HepG2 (cell line): ENCODE data around the gene OR8B4.

Experiments
- ADNP ChIP-seq: sonication (generic); formaldehyde crosslinking; IDR thresholded peaks from 2 replicates; pipeline ENCODE4 v1.4.0; 2020; ENCODE audit warnings: missing genetic modification reagents
- ATF1 ChIP-seq: IDR thresholded peaks from 2 replicates; pipeline ENCODE4 v1.6.1; 2016; ENCODE audit warnings: mild to moderate bottlenecking, control low read depth
- EED ChIP-seq: sonication (generic); formaldehyde crosslinking; IDR thresholded peaks from 2 replicates; pipeline ENCODE4 v1.5.0; 2020; ENCODE audit warnings: mild to moderate bottlenecking, missing genetic modification reagents
- FUBP1 ChIP-seq: sonication (generic); formaldehyde crosslinking; IDR thresholded peaks from 2 replicates; pipeline ENCODE4 v1.5.1; 2020; ENCODE audit warnings: missing genetic modification reagents, mild to moderate bottlenecking, borderline replicate concordance
- GABPB1 ChIP-seq: IDR thresholded peaks from 2 replicates; pipeline ENCODE4 v1.6.1; 2016; ENCODE audit warnings: mild to moderate bottlenecking, missing genetic modification reagents, moderate library complexity, missing compliant biosample characterization
- GTF3A ChIP-seq: sonication (generic); formaldehyde crosslinking; conservative IDR thresholded peaks from 2 replicates; pipeline ENCODE4 v1.4.0; 2020; ENCODE audit warnings: mild to moderate bottlenecking, missing genetic modification reagents
- PLSCR1 ChIP-seq: sonication (generic); formaldehyde crosslinking; IDR thresholded peaks from 2 replicates; pipeline ENCODE4 v1.5.0; 2020; ENCODE audit warnings: missing genetic modification reagents, mild to moderate bottlenecking, borderline replicate concordance
- RAD21 ChIP-seq: fragments of 450-650 bp; formaldehyde crosslinking; IDR thresholded peaks from 2 replicates; pipeline ENCODE4 v1.5.0; 2020; ENCODE audit warnings: mild to moderate bottlenecking
- TAF1 ChIP-seq: sonication (generic); formaldehyde crosslinking; IDR thresholded peaks from 2 replicates; pipeline ENCODE4 v1.4.0; 2020; ENCODE audit warnings: missing genetic modification reagents
- TCF12 ChIP-seq, 2 experiments: fragments of 450-650 bp in 1 of 2; sonication (generic) in 1 of 2; formaldehyde crosslinking in 1 of 2; IDR thresholded peaks; 2 replicates each; pipeline versions ENCODE4 v1.6.1 to v1.8.0; 2017 to 2022; ENCODE audit warnings: antibody characterized with exemption in 1 of 2, mild to moderate bottlenecking in 1 of 2, missing genetic modification reagents in 1 of 2, moderate library complexity in 1 of 2
- ZEB1 ChIP-seq: IDR thresholded peaks from 2 replicates; pipeline ENCODE4 v1.6.1; 2012; ENCODE audit warnings: mild to moderate bottlenecking, low read depth, inconsistent platforms; ENCODE audit not compliant: insufficient replicate concordance
- ZNF577 ChIP-seq: sonication (generic); formaldehyde crosslinking; IDR thresholded peaks from 2 replicates; pipeline ENCODE4 v1.4.0; 2020; ENCODE audit warnings: mild to moderate bottlenecking, low read depth, missing genetic modification reagents, borderline replicate concordance
- TF ChIP-seq, protein P1 (sequence below): sonication (generic); formaldehyde crosslinking; IDR thresholded peaks from 2 replicates; pipeline ENCODE4 v1.4.0; 2020; ENCODE audit warnings: mild to moderate bottlenecking, missing genetic modification reagents
- TF ChIP-seq, protein P2 (sequence below): sonication (generic); formaldehyde crosslinking; IDR thresholded peaks from 2 replicates; pipeline ENCODE4 v1.5.0; 2020; ENCODE audit warnings: mild to moderate bottlenecking, missing genetic modification reagents, moderate library complexity

DNA sequence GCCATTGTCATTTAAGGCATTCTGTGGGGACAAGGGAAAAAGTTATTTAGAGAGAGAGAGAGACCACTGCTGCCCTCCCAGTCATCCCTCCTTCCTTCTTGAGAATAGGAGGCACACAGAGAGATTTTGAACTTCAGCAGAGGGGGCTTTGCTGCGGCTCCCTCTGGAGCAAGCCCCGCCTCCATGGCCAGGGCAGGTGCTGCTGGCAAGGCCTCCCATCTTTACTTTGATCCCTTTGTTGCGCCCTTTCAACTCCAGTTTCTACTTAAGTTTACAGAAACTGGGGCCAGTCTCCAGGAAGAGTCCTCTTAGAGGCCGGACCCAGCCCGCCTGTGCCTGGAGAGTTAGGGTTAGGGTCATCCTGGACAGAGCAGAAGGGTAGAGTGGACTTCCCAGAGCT, 16.4 kb upstream of the OR8B4 start:
- TF ChIP-seq EED (no peak), ZEB1 (no peak), GABPB1 (CRISPR knock-in tag) (no peak), ADNP (CRISPR knock-in tag) (no peak), ATF1 (no peak), FUBP1 (no peak), GTF3A (CRISPR knock-in tag) (no peak), RAD21 (CRISPR knock-in tag) (no peak), TCF12 (IDR thresholded peaks at IDR 0.05) (no peak), TCF12 (CRISPR knock-in tag; IDR thresholded peaks at IDR 0.05) (no peak), ZNF577 (CRISPR knock-in tag) (no peak), TAF1 (CRISPR knock-in tag) (no peak), PLSCR1 (CRISPR knock-in tag) (no peak)
- TF ChIP-seq, protein P1, sequence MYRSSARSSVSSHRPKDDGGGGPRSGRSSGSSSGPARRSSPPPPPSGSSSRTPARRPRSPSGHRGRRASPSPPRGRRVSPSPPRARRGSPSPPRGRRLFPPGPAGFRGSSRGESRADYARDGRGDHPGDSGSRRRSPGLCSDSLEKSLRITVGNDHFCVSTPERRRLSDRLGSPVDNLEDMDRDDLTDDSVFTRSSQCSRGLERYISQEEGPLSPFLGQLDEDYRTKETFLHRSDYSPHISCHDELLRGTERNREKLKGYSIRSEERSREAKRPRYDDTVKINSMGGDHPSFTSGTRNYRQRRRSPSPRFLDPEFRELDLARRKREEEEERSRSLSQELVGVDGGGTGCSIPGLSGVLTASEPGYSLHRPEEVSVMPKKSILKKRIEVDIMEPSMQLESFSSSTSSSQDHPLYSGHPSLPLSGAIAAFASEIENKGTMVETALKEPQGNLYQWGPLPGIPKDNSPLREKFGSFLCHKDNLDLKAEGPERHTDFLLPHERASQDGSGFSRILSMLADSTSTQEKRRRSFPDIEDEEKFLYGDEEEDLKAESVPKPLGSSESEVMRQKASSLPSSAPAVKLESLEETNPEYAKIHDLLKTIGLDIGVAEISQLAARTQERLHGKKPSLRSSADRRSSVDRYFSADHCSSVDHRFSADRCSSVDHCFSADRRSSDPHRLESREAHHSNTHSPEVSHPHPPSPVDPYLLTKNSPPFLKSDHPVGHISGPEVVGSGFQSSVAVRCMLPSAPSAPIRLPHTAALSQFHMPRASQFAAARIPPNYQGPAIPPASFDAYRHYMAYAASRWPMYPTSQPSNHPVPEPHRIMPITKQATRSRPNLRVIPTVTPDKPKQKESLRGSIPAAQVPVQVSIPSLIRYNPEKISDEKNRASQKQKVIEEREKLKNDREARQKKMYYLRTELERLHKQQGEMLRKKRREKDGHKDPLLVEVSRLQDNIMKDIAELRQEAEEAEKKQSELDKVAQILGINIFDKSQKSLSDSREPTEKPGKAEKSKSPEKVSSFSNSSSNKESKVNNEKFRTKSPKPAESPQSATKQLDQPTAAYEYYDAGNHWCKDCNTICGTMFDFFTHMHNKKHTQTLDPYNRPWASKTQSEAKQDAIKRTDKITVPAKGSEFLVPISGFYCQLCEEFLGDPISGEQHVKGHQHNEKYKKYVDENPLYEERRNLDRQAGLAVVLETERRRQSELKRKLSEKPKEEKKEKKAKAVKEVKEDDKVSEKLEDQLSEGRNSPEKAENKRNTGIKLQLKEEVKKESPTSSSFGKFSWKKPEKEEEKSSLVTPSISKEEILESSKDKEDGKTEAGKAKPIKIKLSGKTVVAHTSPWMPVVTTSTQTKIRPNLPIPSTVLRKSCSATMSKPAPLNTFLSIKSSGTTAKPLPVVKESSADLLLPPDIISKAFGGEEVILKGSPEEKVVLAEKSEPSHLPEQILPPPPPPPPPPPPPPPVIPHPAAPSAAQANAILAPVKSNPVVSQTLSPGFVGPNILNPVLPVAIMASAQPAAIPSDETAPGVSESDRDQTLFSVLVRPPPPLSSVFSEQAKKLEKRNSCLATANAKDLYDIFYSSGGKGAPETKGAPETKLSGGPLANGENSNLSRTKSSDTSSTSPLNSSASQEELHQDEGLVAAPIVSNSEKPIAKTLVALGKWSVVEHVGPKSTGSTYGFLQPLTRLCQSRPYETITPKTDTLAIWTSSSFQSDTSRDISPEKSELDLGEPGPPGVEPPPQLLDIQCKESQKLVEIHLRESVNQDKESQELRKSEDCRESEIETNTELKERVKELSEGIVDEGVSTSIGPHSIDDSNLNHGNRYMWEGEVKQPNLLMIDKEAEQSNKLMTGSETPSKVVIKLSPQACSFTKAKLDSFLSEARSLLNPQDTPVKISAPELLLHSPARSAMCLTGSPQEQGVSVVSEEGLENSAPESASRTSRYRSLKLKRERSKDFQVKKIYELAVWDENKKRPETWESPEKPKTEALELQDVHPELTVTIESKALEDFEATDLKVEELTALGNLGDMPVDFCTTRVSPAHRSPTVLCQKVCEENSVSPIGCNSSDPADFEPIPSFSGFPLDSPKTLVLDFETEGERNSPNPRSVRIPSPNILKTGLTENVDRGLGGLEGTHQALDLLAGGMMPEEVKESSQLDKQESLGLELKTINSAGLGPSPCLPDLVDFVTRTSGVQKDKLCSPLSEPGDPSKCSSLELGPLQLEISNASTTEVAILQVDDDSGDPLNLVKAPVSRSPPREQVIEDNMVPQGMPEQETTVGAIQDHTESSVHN (CRISPR knock-in tag), result no peak
- TF ChIP-seq, protein P2, sequence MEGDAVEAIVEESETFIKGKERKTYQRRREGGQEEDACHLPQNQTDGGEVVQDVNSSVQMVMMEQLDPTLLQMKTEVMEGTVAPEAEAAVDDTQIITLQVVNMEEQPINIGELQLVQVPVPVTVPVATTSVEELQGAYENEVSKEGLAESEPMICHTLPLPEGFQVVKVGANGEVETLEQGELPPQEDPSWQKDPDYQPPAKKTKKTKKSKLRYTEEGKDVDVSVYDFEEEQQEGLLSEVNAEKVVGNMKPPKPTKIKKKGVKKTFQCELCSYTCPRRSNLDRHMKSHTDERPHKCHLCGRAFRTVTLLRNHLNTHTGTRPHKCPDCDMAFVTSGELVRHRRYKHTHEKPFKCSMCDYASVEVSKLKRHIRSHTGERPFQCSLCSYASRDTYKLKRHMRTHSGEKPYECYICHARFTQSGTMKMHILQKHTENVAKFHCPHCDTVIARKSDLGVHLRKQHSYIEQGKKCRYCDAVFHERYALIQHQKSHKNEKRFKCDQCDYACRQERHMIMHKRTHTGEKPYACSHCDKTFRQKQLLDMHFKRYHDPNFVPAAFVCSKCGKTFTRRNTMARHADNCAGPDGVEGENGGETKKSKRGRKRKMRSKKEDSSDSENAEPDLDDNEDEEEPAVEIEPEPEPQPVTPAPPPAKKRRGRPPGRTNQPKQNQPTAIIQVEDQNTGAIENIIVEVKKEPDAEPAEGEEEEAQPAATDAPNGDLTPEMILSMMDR (CRISPR knock-in tag), result no peak
